Mononuclear cell (primary cell): ENCODE measurements around the gene TBX2. TPM values are rescaled to one million over a fixed set of nuclear protein-coding genes. Genes with fewer than 3 reads are reported as not detected.

ENCODE experiments used
- H3K27me3 ChIP-seq: 2 replicates; pipeline ENCODE4 v1.6.0; 2011; ENCODE audit warnings: low read length, control low read depth; ENCODE audit not compliant: insufficient read depth
- H3K4me1 ChIP-seq: 2 replicates; pipeline ENCODE4 v1.5.1; 2011; ENCODE audit warnings: mild to moderate bottlenecking, low read length, control low read depth; ENCODE audit not compliant: insufficient read depth
- H3K4me3 ChIP-seq: 2 replicates; pipeline ENCODE4 v1.5.1; 2011; ENCODE audit warnings: mild to moderate bottlenecking, low read length, moderate library complexity
- H3K9me3 ChIP-seq: 2 replicates; pipeline ENCODE4 v1.5.1; 2011; ENCODE audit warnings: low read depth, mild to moderate bottlenecking, control low read depth, low read length
- total RNA-seq: library from RNA; depleted of rRNA; stranded (reverse); fragments of >200 nt; gene quantifications from one replicate; pipeline ENCODE4 v1.2.3, GENCODE V29; 2012

The TBX2 gene
- total RNA-seq, 1 donor, result 0.10 TPM

- H3K9me3 ChIP-seq, result no peaks in the 10 kb centered on the region
- peaks cover 94% of the 10 kb centered on the region for H3K27me3 ChIP-seq
- peaks cover 28% of the 10 kb centered on the region for H3K4me1 ChIP-seq
- no peak within 1 kb of the TSS for H3K4me3 ChIP-seq
Measured at GRCh38 chr17:61452301-61453290, 53.0 kb downstream of the TBX2 start, which contains the start of gene TBX4. Gene TBX4 (plus strand): TSS chr17:61452422. CDS start chr17:61456491, 4,069 bp downstream.

GRCh38 chr17:61453566-61454380, 54.1 kb downstream of the TBX2 start:
- peaks cover 92% of the 10 kb centered on the region for H3K27me3 ChIP-seq
- H3K4me1 ChIP-seq, result peaks cover 28% of the 10 kb centered on the region
- no peak overlapping the region for H3K4me3 ChIP-seq
- H3K9me3 ChIP-seq, result no peaks in the 10 kb centered on the region

- H3K4me3 ChIP-seq, result no peak overlapping the region
- H3K27me3 ChIP-seq, result peaks cover 94% of the 10 kb centered on the region
- H3K9me3 ChIP-seq, result no peaks in the 10 kb centered on the region
- H3K4me1 ChIP-seq, result peaks cover 28% of the 10 kb centered on the region
Measured at GRCh38 chr17:61454381-61455323, 55.0 kb downstream of the TBX2 start.

- Histone ChIP-seq H3K4me1 (peaks cover 28% of the 10 kb centered on the region), H3K9me3 (no peaks in the 10 kb centered on the region), H3K27me3 (peaks cover 94% of the 10 kb centered on the region), H3K4me3 (no peak overlapping the region)
Measured at GRCh38 chr17:61455324-61456060, 55.8 kb downstream of the TBX2 start.

- H3K4me3 ChIP-seq, result no peak overlapping the region
- H3K9me3 ChIP-seq, result no peaks in the 10 kb centered on the region
- H3K4me1 ChIP-seq, result peaks cover 28% of the 10 kb centered on the region
- H3K27me3 ChIP-seq, result peaks cover 94% of the 10 kb centered on the region
Measured at GRCh38 chr17:61456061-61456681, 56.5 kb downstream of the TBX2 start.

- H3K4me3 ChIP-seq, result no peak overlapping the region
- peaks cover 94% of the 10 kb centered on the region for H3K27me3 ChIP-seq
- H3K4me1 ChIP-seq, result peaks cover 25% of the 10 kb centered on the region
- H3K9me3 ChIP-seq, result no peaks in the 10 kb centered on the region
Measured at GRCh38 chr17:61456688-61457225, 57.1 kb downstream of the TBX2 start.

GRCh38 chr17:61457226-61457983, 57.8 kb downstream of the TBX2 start:
- Histone ChIP-seq H3K4me1 (peaks cover 18% of the 10 kb centered on the region), H3K27me3 (peaks cover 92% of the 10 kb centered on the region), H3K4me3 (no peak overlapping the region), H3K9me3 (no peaks in the 10 kb centered on the region)

GRCh38 chr17:61458000-61458399, 58.4 kb downstream of the TBX2 start:
- Histone ChIP-seq H3K27me3 (peaks cover 92% of the 10 kb centered on the region), H3K4me1 (peaks cover 15% of the 10 kb centered on the region), H3K4me3 (no peak overlapping the region), H3K9me3 (no peaks in the 10 kb centered on the region)

- H3K27me3 ChIP-seq, result peaks cover 90% of the 10 kb centered on the region
- no peak overlapping the region for H3K4me3 ChIP-seq
Measured at GRCh38 chr17:61458421-61459141, 58.9 kb downstream of the TBX2 start.

More at GRCh38 chr17:61458421-61459141, 58.9 kb downstream of the TBX2 start:
- H3K4me1 ChIP-seq, result peaks cover 15% of the 10 kb centered on the region
- H3K9me3 ChIP-seq, result no peaks in the 10 kb centered on the region
